Keratinocyte (primary cell): ENCODE data around the gene PCDHA4. TPM values are rescaled to one million over a fixed set of nuclear protein-coding genes. Genes with fewer than 3 reads are reported as not detected.
"Not testable (repeated sequence)": the region's sequence is repeated elsewhere in the genome, so short reads cannot be mapped to it uniquely, and the experiment has no call there.

Experiments used
- DNase-seq: peaks from one replicate; pipeline ENCODE4 v3.0.0-alpha.2; 2011; ENCODE audit warnings: low read depth, missing footprints, low spot score
- FAIRE-seq: peaks from 2 replicates; lab custom pipeline; 2011; peaks lifted over from hg19 to GRCh38; lab: Jason Lieb, UNC
- H2AFZ ChIP-seq: 2 replicates; pipeline ENCODE4 v1.6.0; 2012; ENCODE audit warnings: low read length, control low read depth, inconsistent platforms; ENCODE audit not compliant: control insufficient read depth
- H3K27ac ChIP-seq: 2 replicates; pipeline ENCODE4 v1.5.1; 2011; ENCODE audit warnings: low read length; ENCODE audit not compliant: control insufficient read depth, insufficient read depth
- H3K27me3 ChIP-seq: 3 replicates; pipeline ENCODE4 v1.6.0; 2011; ENCODE audit warnings: low read length; ENCODE audit not compliant: control insufficient read depth, insufficient read depth; ENCODE audit errors: extremely low read depth
- H3K36me3 ChIP-seq, 2 experiments: 2 replicates in 1 of 2; 3 replicates in 1 of 2; pipeline ENCODE4 v1.5.1; 2011; ENCODE audit warnings: low read length in 2 of 2, mild to moderate bottlenecking in 1 of 2; ENCODE audit not compliant: control insufficient read depth in 2 of 2, insufficient read depth in 2 of 2; ENCODE audit errors: extremely low read depth in 1 of 2
- H3K4me1 ChIP-seq: 3 replicates; pipeline ENCODE4 v1.5.1; 2011; ENCODE audit warnings: low read length; ENCODE audit not compliant: control insufficient read depth, insufficient read depth; ENCODE audit errors: extremely low read depth
- H3K4me2 ChIP-seq: 3 replicates; pipeline ENCODE4 v1.6.0; 2011; ENCODE audit warnings: low read depth, low read length; ENCODE audit not compliant: control insufficient read depth, insufficient read depth; ENCODE audit errors: extremely low read depth
- H3K4me3 ChIP-seq, 3 experiments: fragments of 200-600 bp in 1 of 3; sonication (generic) in 1 of 3; 2 replicates in 2 of 3; 3 replicates in 1 of 3; pipeline ENCODE4 v1.5.1; 2011 to 2016; ENCODE audit warnings: low read length in 3 of 3, mild to moderate bottlenecking in 3 of 3, control low read depth in 2 of 3, inconsistent platforms in 1 of 3, low read depth in 1 of 3, mixed read lengths in 1 of 3, mixed run types in 1 of 3, moderate library complexity in 1 of 3; ENCODE audit not compliant: control insufficient read depth in 2 of 3, insufficient read depth in 2 of 3; ENCODE audit errors: extremely low read depth in 1 of 3
- H3K79me2 ChIP-seq: 2 replicates; pipeline ENCODE4 v1.6.0; 2012; ENCODE audit warnings: low read length; ENCODE audit not compliant: control insufficient read depth, insufficient read depth
- H3K9ac ChIP-seq: 3 replicates; pipeline ENCODE4 v1.6.0; 2011; ENCODE audit warnings: low read length; ENCODE audit not compliant: control insufficient read depth, insufficient read depth; ENCODE audit errors: extremely low read depth
- H3K9me1 ChIP-seq: 3 replicates; pipeline ENCODE4 v1.6.0; 2011; ENCODE audit warnings: low read length; ENCODE audit not compliant: control insufficient read depth, insufficient read depth; ENCODE audit errors: extremely low read depth
- H3K9me3 ChIP-seq: 2 replicates; pipeline ENCODE4 v1.5.1; 2012; ENCODE audit warnings: low read depth, low read length; ENCODE audit not compliant: control insufficient read depth
- H4K20me1 ChIP-seq: 3 replicates; pipeline ENCODE4 v1.6.0; 2011; ENCODE audit warnings: low read length; ENCODE audit not compliant: control insufficient read depth, insufficient read depth; ENCODE audit errors: extremely low read depth
- CTCF ChIP-seq, 3 experiments: IDR thresholded peaks in 1 of 3; conservative IDR thresholded peaks in 1 of 3; optimal IDR thresholded peaks in 1 of 3; 2 replicates in 2 of 3; 3 replicates in 1 of 3; pipeline versions ENCODE3 to v1.5.1; 2011; ENCODE audit warnings: low read length in 3 of 3, mild to moderate bottlenecking in 3 of 3, moderate library complexity in 2 of 3, control low read depth in 1 of 3, inconsistent platforms in 1 of 3; ENCODE audit not compliant: insufficient read depth in 2 of 3; ENCODE audit errors: extremely low read depth in 1 of 3
- EZH2 ChIP-seq: IDR thresholded peaks from one replicate; pipeline ENCODE4 v1.6.1; 2012; ENCODE audit warnings: inconsistent platforms, mild to moderate bottlenecking, low read length, moderate library complexity
- dilution Hi-C: fragments of 300-500 bp; cut with MboI; formaldehyde crosslinking; loops from one replicate; pipeline ENCODE4 v1.7.0; 2020; ENCODE audit warnings: low sequenced_read_pairs; ENCODE audit not compliant: extremely low pct_ligation_motif_present
- polyA plus RNA-seq, 5 experiments: library from polyadenylated mRNA; depleted of rRNA in 3 of 5; stranded (reverse) in 3 of 5; stranded (forward) in 1 of 5; unstranded in 1 of 5; fragments of >200 nt; gene quantifications; 1 replicate in 1 of 5; 2 replicates in 3 of 5; 3 replicates in 1 of 5; pipeline versions ENCODE4 v1.2.1 to v1.2.3, GENCODE V29; 2011 to 2012; ENCODE audit warnings: missing spikeins in 2 of 5, low read depth in 1 of 5, low replicate concordance in 1 of 5

PCDHA4 gene
- polyA plus RNA-seq, 1 donor (not counting 4 experiments of a cell fraction or from before 2014, with no cell fraction given): 0.01 TPM

- FAIRE-seq: no peak
- H3K9me3 ChIP-seq: peaks cover 10% of the 10 kb centered on the region
- H3K4me1 ChIP-seq: no peaks in the 10 kb centered on the region
- H3K27me3 ChIP-seq: no peaks in the 10 kb centered on the region
- no peak overlapping the region for H2AFZ ChIP-seq
- no peaks in the 10 kb centered on the region for H3K36me3 ChIP-seq
- no peaks in the 10 kb centered on the region for H3K79me2 ChIP-seq
- H3K9me1 ChIP-seq: no peaks in the 10 kb centered on the region
- DNase-seq: no peak
- H3K4me2 ChIP-seq: no peak overlapping the region
- H3K27ac ChIP-seq: no peak overlapping the region
- no peak overlapping the region for H3K4me3 ChIP-seq
- no peak for TF ChIP-seq CTCF (optimal IDR thresholded peaks at IDR 0.05 in 1 of 3, IDR thresholded peaks at IDR 0.05 in 1 of 3, conservative IDR thresholded peaks at IDR 0.05 in 1 of 3; ENCODE audit: extremely low read depth in 1 of 3, insufficient read depth in 2 of 3, low read length in 3 of 3)
- TF ChIP-seq EZH2: no peak
- H3K9ac ChIP-seq: no peak overlapping the region
- dilution Hi-C loops: no loop called here
- H4K20me1 ChIP-seq: no peaks in the 10 kb centered on the region
These were observed 21.5 kb downstream of the PCDHA4 start for GRCh38 chr5:140828362-140828737.

GRCh38 chr5:140829511-140830501 is 22.9 kb downstream of the PCDHA4 start:
- H3K36me3 ChIP-seq, DNase-seq, H3K79me2 ChIP-seq, H3K4me2 ChIP-seq, dilution Hi-C loops, H2AFZ ChIP-seq, H3K27ac ChIP-seq, H3K9ac ChIP-seq, H4K20me1 ChIP-seq, H3K27me3 ChIP-seq, H3K4me1 ChIP-seq, H3K9me1 ChIP-seq, H3K4me3 ChIP-seq, FAIRE-seq, H3K9me3 ChIP-seq: not testable (repeated sequence)
